Right lobe of liver (tissue), 4 donors: ENCODE data around the gene STAT3.

Source experiments
- CTCF ChIP-seq, 4 donors: fragments of 200-600 bp in 3 of 4; fragments of 450-650 bp in 1 of 4; IDR thresholded peaks; one replicate each; pipeline versions ENCODE4 v1.5.1 to v1.8.0; 2016 to 2022; ENCODE audit warnings: antibody characterized with exemption in 4 of 4, mild to moderate bottlenecking in 2 of 4
- POLR2A ChIP-seq: fragments of 450-650 bp; IDR thresholded peaks from one replicate; pipeline ENCODE4 v1.6.1; 2017; ENCODE audit warnings: antibody characterized with exemption, mild to moderate bottlenecking
- donor health status: DM: no; HTN: no; CAD: no.
- donor health status: DM: no; HTN: no; CAD: no.
- donor health status: DM: no; HTN: yes; CAD: no.

- no peak for TF ChIP-seq CTCF (IDR thresholded peaks at IDR 0.05)
- no peak for TF ChIP-seq POLR2A
Observed at GRCh38 chr17:42305543-42306384, 82.5 kb downstream of the STAT3 start.
